ENCODE data around the gene EYS.
"Not testable (repeated sequence)": the region's sequence is repeated elsewhere in the genome, so short reads cannot be mapped to it uniquely, and the experiment has no call there.

EYS gene

GRCh38 chr6:64037427-64037826 is 1669.6 kb downstream of the EYS start:
- TF ChIP-seq, protein P1, sequence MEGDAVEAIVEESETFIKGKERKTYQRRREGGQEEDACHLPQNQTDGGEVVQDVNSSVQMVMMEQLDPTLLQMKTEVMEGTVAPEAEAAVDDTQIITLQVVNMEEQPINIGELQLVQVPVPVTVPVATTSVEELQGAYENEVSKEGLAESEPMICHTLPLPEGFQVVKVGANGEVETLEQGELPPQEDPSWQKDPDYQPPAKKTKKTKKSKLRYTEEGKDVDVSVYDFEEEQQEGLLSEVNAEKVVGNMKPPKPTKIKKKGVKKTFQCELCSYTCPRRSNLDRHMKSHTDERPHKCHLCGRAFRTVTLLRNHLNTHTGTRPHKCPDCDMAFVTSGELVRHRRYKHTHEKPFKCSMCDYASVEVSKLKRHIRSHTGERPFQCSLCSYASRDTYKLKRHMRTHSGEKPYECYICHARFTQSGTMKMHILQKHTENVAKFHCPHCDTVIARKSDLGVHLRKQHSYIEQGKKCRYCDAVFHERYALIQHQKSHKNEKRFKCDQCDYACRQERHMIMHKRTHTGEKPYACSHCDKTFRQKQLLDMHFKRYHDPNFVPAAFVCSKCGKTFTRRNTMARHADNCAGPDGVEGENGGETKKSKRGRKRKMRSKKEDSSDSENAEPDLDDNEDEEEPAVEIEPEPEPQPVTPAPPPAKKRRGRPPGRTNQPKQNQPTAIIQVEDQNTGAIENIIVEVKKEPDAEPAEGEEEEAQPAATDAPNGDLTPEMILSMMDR (IDR thresholded peaks at IDR 0.05; ENCODE audit: extremely low read depth, missing control alignments): no peak
- DNase-seq (ENCODE audit: low spot score): no peak

DNA sequence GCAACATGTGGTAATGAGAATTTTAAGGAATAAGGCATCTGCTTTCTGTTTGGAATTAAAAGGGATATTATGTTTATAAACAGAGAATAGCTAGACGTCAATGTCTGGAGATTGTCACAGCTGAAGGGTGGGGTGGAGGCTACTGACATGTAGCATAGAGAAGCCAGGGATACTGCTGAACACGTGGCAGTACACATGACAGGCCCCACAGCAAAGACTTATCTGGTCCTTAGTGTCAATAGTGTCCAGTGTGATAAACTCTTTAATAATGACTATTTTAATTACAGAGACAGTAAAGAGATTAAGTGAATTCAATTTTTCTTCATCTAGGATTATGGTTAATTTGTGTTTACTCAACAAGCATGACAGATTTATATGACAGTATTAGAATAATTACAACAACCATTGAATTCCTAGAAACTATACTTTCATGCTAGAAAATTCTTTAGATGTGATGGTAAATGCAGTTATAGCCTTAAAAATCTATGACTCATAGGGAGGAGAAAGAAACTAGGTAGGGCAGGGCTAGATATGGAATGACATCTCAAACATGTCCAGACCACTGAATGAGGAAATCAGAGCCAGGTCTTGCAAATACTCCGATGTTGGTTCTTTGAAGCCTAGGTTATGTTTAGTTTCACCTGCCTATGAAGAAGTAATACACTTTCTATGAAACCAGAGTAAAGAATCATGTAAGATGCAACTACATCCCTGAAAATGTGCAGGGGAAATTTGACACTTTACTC is 1671.9 kb downstream of the EYS start:
- DNase-seq (ENCODE audit: low spot score): no peak
- TF ChIP-seq, protein P1 (IDR thresholded peaks at IDR 0.05; ENCODE audit: extremely low read depth, missing control alignments): no peak

DNA sequence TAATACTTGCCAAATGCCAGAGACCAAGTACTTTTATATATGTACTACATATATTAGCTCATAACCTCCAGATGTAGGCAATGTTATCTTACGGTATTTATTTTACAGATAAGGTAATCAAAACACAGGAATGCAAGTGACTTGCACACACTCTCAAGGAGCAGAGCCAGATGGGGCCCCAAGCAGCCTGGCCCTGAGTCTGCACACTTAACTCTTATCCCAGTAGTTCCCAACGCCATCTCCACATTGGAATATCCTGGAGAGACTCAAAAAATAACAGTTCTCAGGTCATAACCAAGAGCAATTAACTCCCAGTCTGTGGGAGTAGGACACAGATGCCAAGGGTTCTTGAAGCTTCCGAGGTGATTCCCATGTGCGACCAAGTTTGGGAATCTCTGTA is 1672.7 kb downstream of the EYS start:
- TF ChIP-seq, protein P1 (IDR thresholded peaks at IDR 0.05; ENCODE audit: extremely low read depth, missing control alignments): no peak
- no peak for DNase-seq (ENCODE audit: low spot score)

DNA sequence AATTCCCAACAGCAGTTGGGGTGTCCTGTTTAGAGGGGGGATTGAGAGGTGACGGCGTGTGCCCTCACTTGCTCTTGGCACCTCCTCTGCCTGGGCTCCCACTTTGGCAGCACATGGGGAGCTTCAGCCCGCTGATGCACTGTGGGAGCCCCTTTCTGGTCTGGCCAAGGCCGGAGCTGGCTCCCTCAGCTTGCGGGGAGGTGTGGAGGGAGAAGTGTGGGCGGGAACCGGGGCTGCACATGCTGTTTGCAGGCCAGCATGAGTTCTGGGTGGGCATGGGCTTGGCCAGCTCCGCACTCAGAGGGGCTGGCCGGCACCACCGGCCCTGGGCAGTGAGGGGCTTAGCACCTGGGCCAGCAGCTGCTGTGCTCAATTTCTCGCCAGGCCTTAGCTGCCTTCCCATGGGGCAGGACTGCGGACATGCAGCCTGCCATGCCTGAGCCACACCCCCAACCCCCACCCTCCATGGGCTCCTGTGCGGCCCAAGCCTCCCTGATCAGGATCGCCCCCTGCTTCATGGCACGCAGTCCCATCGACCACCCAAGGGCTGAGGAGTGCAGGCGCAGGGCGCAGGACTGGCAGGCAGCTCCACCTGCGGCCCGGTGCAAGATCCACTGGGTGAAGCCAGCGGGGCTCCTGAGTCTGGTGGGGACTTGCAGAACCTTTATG is 1675.9 kb downstream of the EYS start:
- not testable (repeated sequence) for DNase-seq (ENCODE audit: low spot score)

DNA sequence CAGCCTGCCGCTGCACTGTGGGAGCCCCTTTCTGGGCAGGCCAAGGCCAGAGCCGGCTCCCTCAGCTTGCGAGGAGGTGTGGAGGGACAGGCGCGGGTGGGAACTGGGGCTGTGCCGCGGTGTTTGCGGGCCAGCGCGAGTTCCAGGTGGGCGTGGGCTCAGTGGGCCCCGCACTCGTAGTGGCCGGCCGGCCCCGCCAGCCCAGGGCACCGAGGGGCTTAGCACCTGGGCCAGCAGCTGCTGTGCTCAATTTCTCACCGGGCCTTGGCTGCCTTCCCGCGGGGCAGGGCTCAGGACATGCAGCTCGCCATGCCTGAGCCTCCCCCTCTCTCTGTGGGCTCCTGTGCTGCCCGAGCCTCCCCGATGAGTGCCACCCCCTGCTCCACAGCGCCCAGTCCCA is 1683.3 kb downstream of the EYS start:
- TF ChIP-seq, protein P1 (IDR thresholded peaks at IDR 0.05; ENCODE audit: extremely low read depth, missing control alignments): no peak
- no peak for DNase-seq (ENCODE audit: low spot score)

DNA sequence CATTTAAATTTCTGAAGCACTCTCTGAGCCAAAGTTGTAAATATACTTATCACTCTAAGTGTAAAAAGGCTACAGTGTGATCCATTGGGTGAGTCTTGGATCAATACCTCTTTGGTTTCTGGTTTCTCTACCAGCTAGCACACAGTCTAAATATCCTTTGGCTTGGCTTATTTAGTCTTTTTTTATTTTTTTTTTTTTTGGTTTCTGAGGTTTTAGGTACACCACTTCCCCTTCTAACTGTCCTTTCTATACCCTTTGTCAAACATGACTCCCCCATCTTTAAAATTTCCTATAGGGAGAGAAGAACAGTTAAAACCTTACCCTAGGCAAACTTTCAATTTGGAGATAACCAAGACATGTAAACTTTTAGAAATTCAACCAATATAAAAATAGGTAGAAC is 1692.4 kb downstream of the EYS start:
- DNase-seq (ENCODE audit: low spot score): no peak
- TF ChIP-seq, protein P1 (IDR thresholded peaks at IDR 0.05; ENCODE audit: extremely low read depth, missing control alignments): no peak

- TF ChIP-seq, protein P1 (IDR thresholded peaks at IDR 0.05; ENCODE audit: extremely low read depth, missing control alignments): no peak
- no peak for DNase-seq (ENCODE audit: low spot score)
These were observed 1694.0 kb downstream of the EYS start for GRCh38 chr6:64013011-64013410.

Data from GM20000 (cell line).